HEK293T (cell line): ENCODE data around the gene EFNA5.

Source experiments
- FOXA1 ChIP-seq: fragments of 450-650 bp; IDR thresholded peaks from 2 replicates; pipeline ENCODE4 v1.6.1; 2016; ENCODE audit warnings: mild to moderate bottlenecking
- HDGF ChIP-seq: fragments of 450-650 bp; IDR thresholded peaks from 2 replicates; pipeline ENCODE4 v1.6.1; 2017; ENCODE audit warnings: antibody characterized with exemption, borderline replicate concordance
- L3MBTL2 ChIP-seq: fragments of 450-650 bp; conservative IDR thresholded peaks from 2 replicates; pipeline ENCODE4 v1.6.1; 2016; ENCODE audit warnings: mild to moderate bottlenecking
- LEF1 ChIP-seq: fragments of 450-650 bp; IDR thresholded peaks from 2 replicates; pipeline ENCODE4 v1.6.1; 2017; ENCODE audit warnings: mild to moderate bottlenecking, borderline replicate concordance
- SP1 ChIP-seq: fragments of 450-650 bp; IDR thresholded peaks from 2 replicates; pipeline ENCODE4 v1.6.1; 2017
- SUZ12 ChIP-seq: fragments of 450-650 bp; IDR thresholded peaks from 2 replicates; pipeline ENCODE4 v1.6.1; 2016; ENCODE audit warnings: mild to moderate bottlenecking

DNA sequence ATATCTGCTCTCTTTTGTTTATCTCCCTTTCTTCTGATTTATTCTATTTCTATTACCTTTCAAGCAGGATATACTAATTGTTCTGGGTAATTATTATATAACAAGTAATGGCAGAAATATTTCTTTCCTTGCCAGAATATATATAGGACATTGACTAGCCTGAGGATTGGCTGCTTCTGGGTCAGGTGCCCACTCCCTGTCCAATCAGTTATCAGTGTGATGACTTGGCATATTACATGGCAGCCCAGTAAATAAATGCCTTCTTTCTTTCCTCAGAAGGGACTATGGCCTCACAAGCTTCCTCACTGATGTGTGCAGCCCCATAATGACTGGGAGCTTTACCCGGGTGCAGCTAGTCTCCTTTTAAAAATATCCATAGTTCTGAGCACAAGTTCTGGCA lies 301.1 kb downstream of the EFNA5 start:
- TF ChIP-seq SUZ12 (no peak), L3MBTL2 (no peak), HDGF (no peak), LEF1 (no peak), SP1 (no peak), FOXA1 (no peak)
